IMR-90 (cell line): ENCODE measurements around the gene VIPR1.

Experiments used
- CTCF ChIP-seq: conservative IDR thresholded peaks from 2 replicates; pipeline ENCODE4 v1.5.1; 2012; ENCODE audit warnings: mild to moderate bottlenecking, low read depth, low read length, improper control_type of control experiment
- POLR2A ChIP-seq: IDR thresholded peaks from 2 replicates; pipeline ENCODE4 v1.6.1; 2012; ENCODE audit warnings: mild to moderate bottlenecking, low read depth, low read length
- RFX5 ChIP-seq: IDR thresholded peaks from 2 replicates; pipeline ENCODE4 v1.8.0; 2012; ENCODE audit warnings: low read depth, mild to moderate bottlenecking, low read length, moderate library complexity

- no peak for TF ChIP-seq CTCF
- TF ChIP-seq RFX5, result no peak
- TF ChIP-seq POLR2A, result no peak
Measured at GRCh38 chr3:42582474-42583070, 80.1 kb downstream of the VIPR1 start.
